IMR-90 (cell line): ENCODE data around the gene STAT5A. TPM values are rescaled to one million over a fixed set of nuclear protein-coding genes. Genes with fewer than 3 reads are reported as not detected.

Experiments
- ATAC-seq: fragments of 200-7000 bp; cut with Tn5 transposase; 2 replicates; pipeline ENCODE4 v1.9.1; 2020; ENCODE audit warnings: low read depth, mild to moderate bottlenecking, moderate library complexity
- BruUV-seq: library from RNA; stranded (reverse); fragments of 400-500 nt; replicated peaks from 2 replicates; lab custom pipeline; 2021; lab: Mats Ljungman, UMichigan
- CTCF ChIA-PET: fragments of 300-600 bp; formaldehyde crosslinking; extraction: SDS; loops from one replicate; lab custom pipeline; 2021; ENCODE audit warnings: antibody characterized with exemption; lab: Yijun Ruan, JAX
- POLR2A ChIA-PET: fragments of 300-600 bp; sonication (Branson Sonifier 250); formaldehyde crosslinking; loops from one replicate; lab custom pipeline; 2022; ENCODE audit warnings: antibody characterized with exemption; ENCODE audit not compliant: unreplicated experiment; lab: Charles Lee
- DNase-seq: peaks from one replicate; pipeline ENCODE4 v3.0.0; 2013
- H2AFZ ChIP-seq: replicated peaks from 2 replicates; pipeline ENCODE3; 2013; ENCODE audit warnings: low read length, mild to moderate bottlenecking; ENCODE audit not compliant: poor library complexity
- H2AK5ac ChIP-seq: 2 replicates; pipeline ENCODE4 v1.6.1; 2013; ENCODE audit warnings: low read depth, low read length, inconsistent platforms
- H2AK9ac ChIP-seq: replicated peaks from 2 replicates; pipeline ENCODE3; 2013; ENCODE audit warnings: mild to moderate bottlenecking, low read depth, low read length, moderate library complexity; ENCODE audit not compliant: poor library complexity
- H2BK120ac ChIP-seq: 2 replicates; pipeline ENCODE4 v1.6.1; 2013; ENCODE audit warnings: low read depth, low read length, inconsistent platforms
- H2BK15ac ChIP-seq: 3 replicates; pipeline ENCODE4 v1.6.1; 2013; ENCODE audit warnings: low read depth, low read length, inconsistent platforms
- H2BK20ac ChIP-seq: 2 replicates; pipeline ENCODE4 v1.6.1; 2013; ENCODE audit warnings: low read depth, mild to moderate bottlenecking, inconsistent platforms, low read length, moderate library complexity
- H2BK5ac ChIP-seq: 2 replicates; pipeline ENCODE4 v1.6.1; 2013; ENCODE audit warnings: mild to moderate bottlenecking, low read depth, low read length, inconsistent platforms; ENCODE audit not compliant: poor library complexity, severe bottlenecking
- H3K14ac ChIP-seq: replicated peaks from 2 replicates; pipeline ENCODE4 v1.6.1; 2013; ENCODE audit warnings: low read depth, low read length, inconsistent platforms
- H3K18ac ChIP-seq: 2 replicates; pipeline ENCODE4 v1.6.1; 2013; ENCODE audit warnings: low read depth, low read length, control low read depth
- H3K23ac ChIP-seq: 2 replicates; pipeline ENCODE4 v1.6.1; 2013; ENCODE audit warnings: low read depth, low read length, inconsistent platforms
- H3K27ac ChIP-seq: 2 replicates; pipeline ENCODE4 v1.5.1; 2013; ENCODE audit warnings: mild to moderate bottlenecking, control low read depth, low read length; ENCODE audit not compliant: insufficient read depth
- H3K27me3 ChIP-seq: 2 replicates; pipeline ENCODE4 v1.6.1; 2013; ENCODE audit warnings: low read length; ENCODE audit not compliant: control insufficient read depth, insufficient read depth
- H3K36me3 ChIP-seq: 2 replicates; pipeline ENCODE4 v1.6.1; 2013; ENCODE audit warnings: low read length, mixed read lengths; ENCODE audit not compliant: control insufficient read depth, insufficient read depth
- H3K4ac ChIP-seq: 2 replicates; pipeline ENCODE4 v1.6.1; 2013; ENCODE audit warnings: low read depth, low read length, inconsistent platforms
- H3K4me1 ChIP-seq: 2 replicates; pipeline ENCODE4 v1.6.1; 2013; ENCODE audit warnings: low read length, mixed read lengths; ENCODE audit not compliant: control insufficient read depth, insufficient read depth
- H3K4me2 ChIP-seq: 2 replicates; pipeline ENCODE4 v1.6.1; 2013; ENCODE audit warnings: low read depth, mild to moderate bottlenecking, control low read depth, low read length, moderate library complexity
- H3K4me3 ChIP-seq: 2 replicates; pipeline ENCODE4 v1.5.1; 2013; ENCODE audit warnings: low read depth, mild to moderate bottlenecking, control low read depth, low read length, moderate library complexity; ENCODE audit not compliant: insufficient read depth
- H3K56ac ChIP-seq: 2 replicates; pipeline ENCODE4 v1.6.1; 2013; ENCODE audit warnings: low read length, inconsistent platforms; ENCODE audit not compliant: insufficient read depth; ENCODE audit errors: extremely low read depth
- H3K79me1 ChIP-seq, 2 experiments: 2 replicates each; pipeline ENCODE4 v1.6.1; 2013; ENCODE audit warnings: low read length in 2 of 2, inconsistent platforms in 1 of 2, low read depth in 1 of 2
- H3K9ac ChIP-seq: 2 replicates; pipeline ENCODE4 v1.6.1; 2013; ENCODE audit warnings: low read depth, low read length, control low read depth
- H3K9me1 ChIP-seq: 2 replicates; pipeline ENCODE4 v1.6.1; 2013; ENCODE audit warnings: low read length, inconsistent platforms; ENCODE audit not compliant: insufficient read depth
- H3K9me3 ChIP-seq: 2 replicates; pipeline ENCODE4 v1.6.1; 2013; ENCODE audit warnings: low read length; ENCODE audit not compliant: control insufficient read depth, insufficient read depth
- H4K20me1 ChIP-seq: 2 replicates; pipeline ENCODE4 v1.6.1; 2013; ENCODE audit warnings: low read length, inconsistent platforms; ENCODE audit not compliant: insufficient read depth
- H4K5ac ChIP-seq: 2 replicates; pipeline ENCODE4 v1.6.1; 2013; ENCODE audit warnings: mild to moderate bottlenecking, low read depth, low read length, control low read depth
- H4K8ac ChIP-seq, 2 experiments: 2 replicates each; pipeline ENCODE4 v1.6.1; 2013; ENCODE audit warnings: low read depth in 2 of 2, low read length in 2 of 2, control low read depth in 1 of 2, inconsistent platforms in 1 of 2
- H4K91ac ChIP-seq: 2 replicates; pipeline ENCODE4 v1.6.1; 2013; ENCODE audit warnings: low read depth, low read length, inconsistent platforms; ENCODE audit not compliant: insufficient read depth
- MXI1 ChIP-seq: IDR thresholded peaks from 2 replicates; pipeline ENCODE4 v1.6.1; 2012; ENCODE audit warnings: low read depth, mild to moderate bottlenecking, low read length, moderate library complexity, borderline replicate concordance
- RCOR1 ChIP-seq: IDR thresholded peaks from 2 replicates; pipeline ENCODE4 v1.6.1; 2012; ENCODE audit warnings: mild to moderate bottlenecking, low read length, improper control_type of control experiment; ENCODE audit not compliant: insufficient replicate concordance
- RFX5 ChIP-seq: IDR thresholded peaks from 2 replicates; pipeline ENCODE4 v1.8.0; 2012; ENCODE audit warnings: low read depth, mild to moderate bottlenecking, low read length, moderate library complexity
- WGBS, 2 experiments: methylation state at CpG; one replicate each; pipeline versions ENCODE4 v1.1.5 to v1.1.7; 2013; ENCODE audit warnings: missing lambda C conversion rate in 2 of 2; ENCODE audit not compliant: insufficient read length in 1 of 2; ENCODE audit errors: extremely low coverage in 2 of 2; 5-methylcytosine and 5-hydroxymethylcytosine counted together
- dilution Hi-C: fragments of 300-500 bp; cut with HindIII; formaldehyde crosslinking; loops from one replicate; pipeline ENCODE4 v1.14.3; 2018; ENCODE audit warnings: low sequenced_read_pairs; ENCODE audit not compliant: unreplicated experiment
- in situ Hi-C: fragments of 300-500 bp; cut with MboI; formaldehyde crosslinking; loops from 3 replicates; pipeline ENCODE4 v1.14.3; 2019; ENCODE audit warnings: low sequenced_read_pairs, inconsistent platforms, mixed read lengths
- intact Hi-C: fragments of 100-400 bp; cut with micrococcal nuclease; formaldehyde crosslinking; loops from 2 replicates; pipeline ENCODE4 v1.10.0; 2022
- polyA plus RNA-seq, 3 experiments: library from polyadenylated mRNA; depleted of rRNA; stranded (reverse); fragments of >200 nt; gene quantifications; 2 replicates each; pipeline ENCODE4 v1.2.3, GENCODE V29; 2012; ENCODE audit warnings: low replicate concordance in 1 of 3
- total RNA-seq: library from RNA; depleted of rRNA; stranded (reverse); fragments of >200 nt; gene quantifications from 2 replicates; pipeline ENCODE4 v1.2.3, GENCODE V29; 2012
- TF ChIP-seq, protein P1 (sequence below): fragments of 150-350 bp; IDR thresholded peaks from 2 replicates; pipeline ENCODE4 v1.6.1; 2017; ENCODE audit warnings: mild to moderate bottlenecking, antibody characterized with exemption, low read length, low read depth

STAT5A gene
- total and polyA plus RNA-seq, 2 of the 4 experiments (the other 2 are of a cell fraction) = 1.3 to 1.4 TPM

DNA sequence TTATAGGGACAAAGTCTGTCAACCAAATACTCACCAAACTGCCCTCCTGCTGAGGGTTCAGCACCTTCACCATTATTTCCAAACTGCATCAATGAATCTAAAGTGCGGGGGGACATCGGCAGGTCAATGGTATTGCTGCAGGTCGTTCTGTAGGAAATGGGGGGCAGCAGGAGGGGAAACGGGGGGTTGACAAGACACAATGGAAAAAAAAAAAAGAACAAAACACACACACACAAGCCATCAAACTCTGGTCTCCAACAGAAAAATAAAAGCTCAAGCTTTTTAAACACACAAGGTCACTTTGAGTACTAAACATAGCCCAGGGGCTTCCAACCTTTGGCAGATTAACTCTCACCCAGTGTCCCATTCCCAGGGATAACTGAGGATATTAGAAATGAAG is 28.5 kb downstream of the STAT5A start:
- Histone ChIP-seq H4K5ac (no peak overlapping the region), H3K4me3 (no peak overlapping the region), H4K8ac (no peak overlapping the region), H2BK5ac (no peak overlapping the region), H2BK20ac (no peak overlapping the region), H3K79me1 (peaks cover 22 to 58% of the 10 kb centered on the region in 2 experiments; a peak in 3 of 4 replicates), H3K23ac (no peak overlapping the region), H3K18ac (no peak overlapping the region), H3K36me3 (peaks cover 62% of the 10 kb centered on the region), H3K9me1 (peaks cover 23% of the 10 kb centered on the region), H2AFZ (no peak overlapping the region), H4K91ac (no peak overlapping the region), H3K4me1 (peaks cover 12% of the 10 kb centered on the region), H3K56ac (no peak overlapping the region), H4K20me1 (no peaks in the 10 kb centered on the region), H3K4me2 (no peak overlapping the region), H2BK15ac (no peak overlapping the region), H3K27ac (no peak overlapping the region), H3K27me3 (no peaks in the 10 kb centered on the region), H2AK9ac (no peak overlapping the region), H2AK5ac (no peak overlapping the region), H3K9ac (no peak overlapping the region), H3K14ac (no peak overlapping the region), H3K9me3 (no peaks in the 10 kb centered on the region), H3K4ac (no peak overlapping the region), H2BK120ac (no peak overlapping the region)
- no CpG with 5 or more reads among the region's 4 CpGs for WGBS, 2 experiments
- no peak for DNase-seq
- ChIA-PET CTCF (interaction anchor here (1.3 to 2.0 kb wide), 2 partner anchors 201 to 210 kb away, joined by 3 to 5 read pairs; no protein-coding TSS in a partner anchor), POLR2A (no interaction called here)
- dilution Hi-C loops (no loop called here), in situ Hi-C loops (no loop called here), intact Hi-C loops (no loop called here)
- no peak for ATAC-seq
- no TSS peak for BruUV-seq
- no peak for TF ChIP-seq MXI1
- TF ChIP-seq, protein P1, sequence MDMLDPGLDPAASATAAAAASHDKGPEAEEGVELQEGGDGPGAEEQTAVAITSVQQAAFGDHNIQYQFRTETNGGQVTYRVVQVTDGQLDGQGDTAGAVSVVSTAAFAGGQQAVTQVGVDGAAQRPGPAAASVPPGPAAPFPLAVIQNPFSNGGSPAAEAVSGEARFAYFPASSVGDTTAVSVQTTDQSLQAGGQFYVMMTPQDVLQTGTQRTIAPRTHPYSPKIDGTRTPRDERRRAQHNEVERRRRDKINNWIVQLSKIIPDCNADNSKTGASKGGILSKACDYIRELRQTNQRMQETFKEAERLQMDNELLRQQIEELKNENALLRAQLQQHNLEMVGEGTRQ = no peak
- TF ChIP-seq RFX5 = no peak
- no peak for TF ChIP-seq RCOR1
